Measurements from ENCODE around the gene SYT7.

The SYT7 gene

DNA sequence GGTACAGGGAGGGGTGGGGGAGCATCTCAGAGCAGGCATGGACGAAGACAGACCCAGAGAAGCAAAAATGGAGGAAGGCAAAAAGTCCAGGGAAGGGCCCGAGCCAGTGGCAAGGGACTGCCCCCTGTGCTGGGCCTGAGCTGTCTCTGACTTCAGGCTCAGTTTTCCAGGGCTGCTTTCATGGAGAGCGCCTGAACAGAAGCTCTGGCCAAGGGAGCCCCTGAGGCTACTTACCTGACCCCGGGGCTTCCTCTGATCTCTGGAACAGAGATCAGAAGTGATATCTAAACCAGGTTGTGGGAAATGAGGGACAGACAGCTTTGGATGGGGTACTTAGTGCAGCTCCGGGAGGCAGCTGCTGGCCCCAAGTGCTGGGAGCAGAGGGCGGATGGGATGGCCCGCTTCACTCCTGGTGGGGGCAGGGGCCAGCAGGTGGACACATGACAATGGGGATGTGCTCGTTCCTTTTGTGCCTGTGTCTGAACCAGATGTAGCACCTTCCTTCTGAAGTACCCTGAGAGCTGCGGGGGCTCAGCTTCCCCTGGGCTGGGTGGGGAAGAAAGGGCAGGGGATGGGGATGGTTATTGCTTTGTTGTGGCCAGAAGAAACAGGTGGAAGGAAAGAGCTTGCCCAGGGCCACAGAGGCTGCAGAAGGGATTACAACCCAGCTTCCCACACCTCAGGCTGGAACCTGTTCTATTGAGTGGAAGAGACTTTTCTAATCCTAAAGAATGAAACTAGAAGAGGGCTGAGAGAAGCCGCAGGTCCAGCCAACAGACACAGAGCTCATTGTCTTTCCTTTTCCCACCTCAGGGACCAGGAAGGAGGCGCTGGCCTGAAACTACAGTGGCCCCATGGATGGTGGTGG is 66.6 kb downstream of the SYT7 start:
- Histone ChIP-seq H3K4me1 (ENCODE audit: control insufficient read depth, insufficient read depth, low read length, poor library complexity, severe bottlenecking) (no peaks in the 10 kb centered on the region), H3K9me3 (ENCODE audit: control insufficient read depth, low read length) (no peaks in the 10 kb centered on the region), H3K27ac (ENCODE audit: low read depth, low read length, severe bottlenecking) (no peak overlapping the region), H3K4me3 (ENCODE audit: extremely low read depth, insufficient read depth, low read length, poor library complexity, severe bottlenecking) (no peak overlapping the region), H3K36me3 (ENCODE audit: control insufficient read depth, insufficient read depth, low read length) (no peaks in the 10 kb centered on the region)
- WGBS, 2 experiments (ENCODE audit: insufficient coverage in 2 of 2): 70 to 75% methylated on average over 8 to 9 of the region's 11 CpGs

DNA sequence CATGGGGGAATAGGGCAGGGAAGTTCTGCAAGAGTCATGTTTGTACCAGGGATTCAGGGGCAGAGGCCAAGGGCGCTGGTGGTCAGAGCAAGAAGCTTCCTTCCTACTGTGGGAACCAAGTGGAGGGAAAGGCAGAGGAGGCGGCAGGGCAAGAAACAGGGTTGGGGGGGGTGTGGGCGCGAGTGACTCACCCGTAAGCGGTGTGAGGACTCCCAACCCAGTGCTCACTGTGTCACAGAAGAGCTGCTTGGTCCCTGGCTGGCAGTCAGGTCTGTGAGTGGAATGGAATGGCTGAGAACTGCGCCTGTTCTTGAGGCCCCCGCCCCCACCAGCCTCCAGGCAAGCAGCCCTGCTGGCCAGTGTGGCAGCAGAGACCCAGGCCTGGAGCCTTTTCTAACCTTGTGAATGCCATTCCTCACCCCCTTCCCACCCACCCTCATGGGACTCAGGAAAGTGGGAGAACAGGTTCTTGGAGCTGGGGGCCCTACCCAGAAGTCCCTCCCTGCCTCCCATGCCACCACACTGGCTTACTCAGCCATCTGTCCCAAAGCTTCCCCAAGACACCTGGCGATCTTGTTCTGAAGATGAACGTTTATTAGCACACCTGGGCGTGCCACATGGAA is 67.6 kb downstream of the SYT7 start:
- H3K9me3 ChIP-seq (ENCODE audit: control insufficient read depth, low read length): no peaks in the 10 kb centered on the region
- no peak overlapping the region for H3K4me3 ChIP-seq (ENCODE audit: extremely low read depth, insufficient read depth, low read length, poor library complexity, severe bottlenecking)
- H3K36me3 ChIP-seq (ENCODE audit: control insufficient read depth, insufficient read depth, low read length): no peaks in the 10 kb centered on the region
- H3K27ac ChIP-seq (ENCODE audit: low read depth, low read length, severe bottlenecking): no peak overlapping the region
- 77 to 91% methylated on average over 5 to 8 of the region's 11 CpGs for WGBS, 2 experiments (ENCODE audit: insufficient coverage in 2 of 2)
- H3K4me1 ChIP-seq (ENCODE audit: control insufficient read depth, insufficient read depth, low read length, poor library complexity, severe bottlenecking): peaks cover 3% of the 10 kb centered on the region

DNA sequence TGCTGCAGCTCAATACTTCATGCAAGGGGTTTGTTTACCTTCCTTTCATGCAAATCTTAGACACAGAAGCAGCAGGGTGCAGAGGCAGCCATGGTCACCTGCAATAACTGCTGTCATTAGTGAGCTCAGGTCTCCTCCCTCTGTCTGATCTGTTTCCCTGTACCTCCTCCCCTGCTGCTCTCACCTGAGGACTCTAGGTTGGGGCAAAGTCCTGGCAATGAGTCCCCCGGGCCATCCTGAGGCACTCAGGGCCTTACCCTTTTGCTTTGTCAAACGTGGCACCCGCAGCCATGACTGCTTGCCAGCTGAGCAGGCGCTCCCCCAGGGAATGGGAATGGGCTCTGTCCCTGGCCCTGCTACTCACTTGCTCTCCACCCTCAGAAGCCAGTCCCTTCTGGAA is 68.4 kb downstream of the SYT7 start:
- H3K36me3 ChIP-seq (ENCODE audit: control insufficient read depth, insufficient read depth, low read length): no peaks in the 10 kb centered on the region
- H3K9me3 ChIP-seq (ENCODE audit: control insufficient read depth, low read length): no peaks in the 10 kb centered on the region
- no peak overlapping the region for H3K27ac ChIP-seq (ENCODE audit: low read depth, low read length, severe bottlenecking)
- H3K4me1 ChIP-seq (ENCODE audit: control insufficient read depth, insufficient read depth, low read length, poor library complexity, severe bottlenecking): peaks cover 3% of the 10 kb centered on the region
- H3K4me3 ChIP-seq (ENCODE audit: extremely low read depth, insufficient read depth, low read length, poor library complexity, severe bottlenecking): no peak overlapping the region
- 80 to 88% methylated on average over 4 of the region's 4 CpGs for WGBS, 2 experiments (ENCODE audit: insufficient coverage in 2 of 2)

DNA sequence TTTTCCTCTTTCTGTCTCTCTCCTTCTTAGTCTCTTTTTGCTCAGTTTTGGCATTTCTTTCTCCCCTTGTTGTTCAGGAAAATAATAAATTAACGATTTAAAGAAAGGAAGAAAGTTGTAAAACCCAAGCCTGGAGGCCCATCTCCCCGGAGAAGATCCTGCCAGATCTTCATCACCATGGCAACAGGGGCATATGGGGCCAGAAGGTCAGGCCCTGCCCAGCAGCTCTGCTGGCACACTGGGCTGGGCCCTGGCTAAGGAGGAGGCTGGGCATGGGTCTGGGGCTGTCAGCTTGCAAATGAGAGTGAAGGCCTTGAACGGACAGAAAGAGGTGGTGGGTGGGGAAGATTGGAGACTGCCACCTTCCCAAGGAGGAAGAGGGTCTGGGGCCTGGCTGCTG is 69.5 kb downstream of the SYT7 start:
- peaks cover 3% of the 10 kb centered on the region for H3K4me1 ChIP-seq (ENCODE audit: control insufficient read depth, insufficient read depth, low read length, poor library complexity, severe bottlenecking)
- H3K9me3 ChIP-seq (ENCODE audit: control insufficient read depth, low read length): no peaks in the 10 kb centered on the region
- H3K27ac ChIP-seq (ENCODE audit: low read depth, low read length, severe bottlenecking): no peak overlapping the region
- H3K4me3 ChIP-seq (ENCODE audit: extremely low read depth, insufficient read depth, low read length, poor library complexity, severe bottlenecking): no peak overlapping the region
- no peaks in the 10 kb centered on the region for H3K36me3 ChIP-seq (ENCODE audit: control insufficient read depth, insufficient read depth, low read length)
- 53 to 55% methylated on average over 2 of the region's 3 CpGs for WGBS, 2 experiments (ENCODE audit: insufficient coverage in 2 of 2)

DNA sequence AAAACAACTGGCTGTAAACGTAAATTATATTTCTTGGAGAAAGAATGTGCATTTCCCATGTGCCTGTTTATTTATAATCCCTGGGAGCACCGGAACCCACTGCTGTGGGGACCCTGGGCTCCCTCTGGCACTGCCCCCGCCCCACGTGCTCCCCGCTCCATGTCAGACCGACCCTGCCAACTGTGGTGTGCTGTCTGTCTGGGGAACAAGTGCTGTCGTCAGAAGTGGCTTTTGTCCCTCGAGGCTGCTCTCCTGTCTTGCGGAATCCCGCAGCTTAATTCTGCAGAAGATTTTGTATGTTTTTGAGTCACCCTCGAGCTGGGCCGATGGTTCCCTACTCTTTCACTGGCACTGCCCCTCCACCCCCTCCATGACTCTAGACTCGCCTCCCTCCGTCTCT is 69.9 kb downstream of the SYT7 start:
- WGBS, 2 experiments (ENCODE audit: insufficient coverage in 2 of 2): 81 to 83% methylated on average over 14 of the region's 14 CpGs

DNA sequence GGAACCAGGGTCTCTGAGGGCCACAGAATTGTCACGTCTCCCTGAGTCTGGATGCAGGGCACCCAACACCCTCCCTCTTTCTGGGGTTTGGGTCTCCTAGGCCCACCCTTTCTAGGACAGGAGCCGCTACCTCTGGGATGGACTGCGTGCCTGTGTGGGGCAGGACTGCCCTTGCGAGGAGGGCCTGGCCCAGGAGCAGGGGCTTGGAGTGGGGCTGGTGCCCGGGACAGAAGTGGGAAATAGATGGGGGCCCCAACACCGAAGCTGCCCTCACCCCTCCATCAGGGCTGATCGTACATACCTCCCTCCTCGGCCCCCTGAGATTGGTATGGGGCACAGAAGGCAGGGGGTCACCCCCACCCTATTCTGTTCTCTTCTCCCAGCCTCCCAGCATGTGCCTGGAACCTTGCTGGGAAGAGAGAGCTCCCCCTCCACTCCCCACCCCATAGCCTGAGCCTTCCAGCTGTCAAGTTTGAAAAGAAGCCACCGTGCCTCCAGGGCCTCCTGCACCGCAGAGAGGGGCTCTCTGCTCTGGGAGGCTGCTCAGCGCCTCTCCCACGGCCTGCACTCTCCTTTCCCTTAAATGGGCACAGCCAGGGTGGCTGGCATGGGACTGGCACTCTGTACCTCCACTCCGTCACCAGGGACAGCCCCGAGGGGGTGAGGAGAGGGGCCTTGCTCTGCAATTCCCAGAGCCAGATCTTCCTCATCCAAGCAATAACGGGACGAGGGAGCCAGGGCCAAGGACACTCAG is 70.5 kb downstream of the SYT7 start:
- Histone ChIP-seq H3K36me3 (ENCODE audit: control insufficient read depth, insufficient read depth, low read length) (no peaks in the 10 kb centered on the region), H3K4me3 (ENCODE audit: extremely low read depth, insufficient read depth, low read length, poor library complexity, severe bottlenecking) (no peak overlapping the region), H3K27ac (ENCODE audit: low read depth, low read length, severe bottlenecking) (no peak overlapping the region), H3K4me1 (ENCODE audit: control insufficient read depth, insufficient read depth, low read length, poor library complexity, severe bottlenecking) (peaks cover 3% of the 10 kb centered on the region), H3K9me3 (ENCODE audit: control insufficient read depth, low read length) (no peaks in the 10 kb centered on the region)
- 91 to 94% methylated on average over 8 to 10 of the region's 16 CpGs for WGBS, 2 experiments (ENCODE audit: insufficient coverage in 2 of 2)

More for the DNA sequence above, 69.9 kb downstream of the SYT7 start:
- Histone ChIP-seq H3K4me1 (ENCODE audit: control insufficient read depth, insufficient read depth, low read length, poor library complexity, severe bottlenecking) (peaks cover 3% of the 10 kb centered on the region), H3K4me3 (ENCODE audit: extremely low read depth, insufficient read depth, low read length, poor library complexity, severe bottlenecking) (no peak overlapping the region), H3K27ac (ENCODE audit: low read depth, low read length, severe bottlenecking) (no peak overlapping the region), H3K9me3 (ENCODE audit: control insufficient read depth, low read length) (no peaks in the 10 kb centered on the region), H3K36me3 (ENCODE audit: control insufficient read depth, insufficient read depth, low read length) (no peaks in the 10 kb centered on the region)

DNA sequence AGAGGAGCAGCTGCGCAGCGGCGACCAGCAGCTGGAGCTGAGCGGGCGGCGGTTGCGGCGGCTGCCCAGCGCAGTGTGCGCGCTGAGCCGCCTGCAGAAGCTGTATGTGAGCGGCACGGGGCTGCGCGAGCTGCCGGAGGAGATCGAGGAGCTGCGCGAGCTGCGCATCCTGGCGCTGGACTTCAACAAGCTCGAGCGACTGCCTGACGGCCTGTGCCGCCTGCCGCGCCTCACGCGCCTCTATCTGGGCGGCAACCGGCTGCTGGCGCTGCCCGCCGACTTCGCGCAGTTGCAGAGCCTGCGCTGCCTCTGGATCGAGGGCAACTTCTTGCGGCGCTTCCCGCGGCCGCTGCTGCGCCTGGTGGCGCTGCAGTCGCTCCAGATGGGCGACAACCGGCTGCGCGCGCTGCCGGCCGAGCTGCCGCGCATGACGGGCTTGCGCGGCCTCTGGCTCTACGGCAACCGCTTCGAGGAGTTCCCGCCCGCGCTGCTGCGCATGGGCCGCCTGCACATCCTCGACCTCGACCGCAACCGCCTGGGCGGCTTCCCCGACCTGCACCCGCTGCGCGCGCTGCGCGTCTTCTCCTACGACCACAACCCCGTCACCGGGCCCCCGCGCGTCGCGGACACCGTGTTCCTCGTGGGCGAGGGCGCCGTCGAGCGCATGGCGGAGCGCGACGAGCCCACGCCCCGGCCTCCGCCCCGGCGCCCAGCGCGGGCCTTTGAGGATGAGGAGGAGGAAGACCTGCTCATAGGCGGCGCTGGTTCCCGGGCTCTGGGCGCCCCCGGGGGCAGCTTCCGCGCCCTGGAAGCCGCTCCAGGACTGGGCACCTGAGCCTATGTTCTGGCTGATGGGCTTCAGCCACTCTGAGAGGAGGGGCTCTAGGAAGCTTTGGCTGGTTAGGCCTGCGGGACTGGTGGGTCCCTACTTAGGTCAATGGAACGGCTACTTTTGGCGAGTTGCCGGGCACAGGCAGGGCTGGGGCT is 71.5 kb downstream of the SYT7 start:
- WGBS, 2 experiments (ENCODE audit: insufficient coverage in 2 of 2): 8 to 13% methylated on average over 82 to 103 of the region's 117 CpGs
- Histone ChIP-seq H3K9me3 (ENCODE audit: control insufficient read depth, low read length) (no peaks in the 10 kb centered on the region), H3K4me1 (ENCODE audit: control insufficient read depth, insufficient read depth, low read length, poor library complexity, severe bottlenecking) (peaks cover 3% of the 10 kb centered on the region), H3K4me3 (ENCODE audit: extremely low read depth, insufficient read depth, low read length, poor library complexity, severe bottlenecking) (peak overlapping the region; percentile 25), H3K36me3 (ENCODE audit: control insufficient read depth, insufficient read depth, low read length) (no peaks in the 10 kb centered on the region), H3K27ac (ENCODE audit: low read depth, low read length, severe bottlenecking) (no peak overlapping the region)

DNA sequence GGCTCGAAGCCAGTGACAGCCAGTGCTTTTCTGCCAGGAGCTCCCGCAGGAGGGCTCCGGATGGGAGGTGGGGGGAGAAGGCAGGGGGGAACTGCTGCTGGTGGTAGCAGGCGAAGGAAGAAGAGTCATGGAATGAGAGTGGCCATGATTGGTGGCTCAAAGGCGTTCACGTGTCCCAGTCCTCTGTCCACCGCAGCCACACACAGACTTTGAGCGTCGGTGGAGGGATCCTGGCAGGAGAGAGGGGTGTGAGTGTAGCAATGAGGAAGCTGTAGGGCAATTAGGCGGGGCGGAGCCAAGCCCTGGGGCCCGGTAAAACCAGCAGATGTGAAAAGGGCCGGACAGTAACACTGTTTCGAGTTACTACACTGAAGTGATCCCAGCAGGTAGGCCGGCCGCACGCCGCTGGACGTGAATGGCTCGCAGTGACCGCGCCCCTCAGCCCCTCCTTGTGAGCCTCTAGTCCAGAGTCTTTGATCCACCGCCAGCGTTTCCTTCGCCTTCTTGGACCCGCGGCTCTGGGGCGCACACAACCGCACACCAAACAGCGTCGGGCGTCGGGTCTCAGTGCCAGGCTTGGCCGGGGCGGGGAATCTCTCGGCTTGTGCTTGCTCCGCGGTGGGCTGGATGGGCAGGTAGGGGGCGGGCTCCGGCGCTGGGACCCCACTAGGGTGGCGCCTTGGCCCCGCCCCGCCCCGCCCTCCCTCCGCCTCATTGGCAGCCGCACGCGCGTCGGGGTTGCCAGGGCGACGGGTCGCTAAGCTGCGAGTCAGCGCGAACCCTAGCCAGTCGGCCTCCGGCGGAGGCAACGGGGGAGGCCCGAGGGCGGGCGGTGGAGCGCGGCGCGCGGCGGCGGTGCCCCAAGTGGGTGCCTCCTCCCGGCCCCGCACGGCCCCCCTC is 72.7 kb downstream of the SYT7 start, which contains the start of gene LRRC10B:
LRRC10B (plus strand) TSS at position 788 of the 900 bp plus-strand sequence. CDS start 250 bp downstream, outside the sequence.
- WGBS, 2 experiments (ENCODE audit: insufficient coverage in 2 of 2): 1 to 2% methylated on average over 48 to 60 of the region's 74 CpGs
- Histone ChIP-seq H3K4me1 (ENCODE audit: control insufficient read depth, insufficient read depth, low read length, poor library complexity, severe bottlenecking) (peaks cover 3% of the 10 kb centered on the region), H3K27ac (ENCODE audit: low read depth, low read length, severe bottlenecking) (no peak within 1 kb of the TSS), H3K36me3 (ENCODE audit: control insufficient read depth, insufficient read depth, low read length) (no peaks in the 10 kb centered on the region), H3K9me3 (ENCODE audit: control insufficient read depth, low read length) (no peaks in the 10 kb centered on the region), H3K4me3 (ENCODE audit: extremely low read depth, insufficient read depth, low read length, poor library complexity, severe bottlenecking) (peak within 1 kb of the TSS; percentile 26)

DNA sequence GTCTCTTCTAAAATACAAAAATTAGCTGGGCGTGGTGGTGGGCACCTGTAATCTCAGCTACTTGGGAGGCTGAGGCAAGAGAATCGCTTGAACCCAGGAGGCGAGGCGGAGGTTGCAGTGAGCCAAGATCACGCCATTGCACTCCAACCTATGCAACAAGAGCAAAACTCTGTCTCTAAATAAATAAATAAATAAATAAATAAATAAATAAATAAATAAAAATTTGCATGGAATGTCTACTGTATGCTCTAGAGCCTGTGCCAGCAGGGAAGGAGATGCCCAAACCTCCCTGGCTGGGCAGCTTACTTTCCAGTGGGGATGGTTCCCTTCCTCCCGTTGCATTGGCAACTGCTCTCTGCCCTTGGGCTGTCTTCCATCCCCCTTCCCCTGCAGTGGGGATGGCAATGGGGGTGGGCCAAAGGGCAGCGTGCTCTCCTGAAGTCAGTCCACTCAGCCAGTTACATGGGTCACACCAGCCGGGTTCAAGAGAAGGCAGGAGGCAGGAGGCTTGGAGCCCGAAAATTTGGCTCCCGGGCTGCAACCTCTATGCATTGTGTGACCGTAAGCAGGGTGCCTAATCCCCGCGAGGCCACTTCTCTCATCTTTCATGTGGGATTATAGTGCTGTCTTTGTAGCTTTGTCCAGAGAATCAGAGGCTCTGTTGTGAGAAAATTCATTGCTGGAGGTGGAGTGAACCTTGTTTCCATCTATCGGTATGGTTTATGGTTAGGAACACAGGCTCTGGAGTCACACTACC is 73.7 kb downstream of the SYT7 start:
- Histone ChIP-seq H3K36me3 (ENCODE audit: control insufficient read depth, insufficient read depth, low read length) (no peaks in the 10 kb centered on the region), H3K27ac (ENCODE audit: low read depth, low read length, severe bottlenecking) (no peak overlapping the region), H3K4me3 (ENCODE audit: extremely low read depth, insufficient read depth, low read length, poor library complexity, severe bottlenecking) (no peak overlapping the region), H3K4me1 (ENCODE audit: control insufficient read depth, insufficient read depth, low read length, poor library complexity, severe bottlenecking) (peaks cover 3% of the 10 kb centered on the region), H3K9me3 (ENCODE audit: control insufficient read depth, low read length) (no peaks in the 10 kb centered on the region)
- WGBS, 2 experiments (ENCODE audit: insufficient coverage in 2 of 2): 47 to 51% methylated on average over 9 of the region's 14 CpGs
